Prostate gland (tissue), 2 donors: ENCODE results near the gene TEX28.

Experiments
- POLR2A ChIP-seq: fragments of 450-650 bp; IDR thresholded peaks from one replicate; pipeline ENCODE4 v1.6.1; 2016; ENCODE audit warnings: antibody characterized with exemption, mild to moderate bottlenecking
- TF ChIP-seq, protein P1 (sequence below), 4 experiments: fragments of 200-600 bp in 2 of 4; fragments of 450-650 bp in 2 of 4; sonication (generic) in 2 of 4; IDR thresholded peaks; 1 replicate in 3 of 4; 2 replicates in 1 of 4; pipeline ENCODE4 v1.5.1; 2016 to 2019; ENCODE audit warnings: antibody characterized with exemption in 4 of 4, mild to moderate bottlenecking in 2 of 4, moderate library complexity in 2 of 4

DNA sequence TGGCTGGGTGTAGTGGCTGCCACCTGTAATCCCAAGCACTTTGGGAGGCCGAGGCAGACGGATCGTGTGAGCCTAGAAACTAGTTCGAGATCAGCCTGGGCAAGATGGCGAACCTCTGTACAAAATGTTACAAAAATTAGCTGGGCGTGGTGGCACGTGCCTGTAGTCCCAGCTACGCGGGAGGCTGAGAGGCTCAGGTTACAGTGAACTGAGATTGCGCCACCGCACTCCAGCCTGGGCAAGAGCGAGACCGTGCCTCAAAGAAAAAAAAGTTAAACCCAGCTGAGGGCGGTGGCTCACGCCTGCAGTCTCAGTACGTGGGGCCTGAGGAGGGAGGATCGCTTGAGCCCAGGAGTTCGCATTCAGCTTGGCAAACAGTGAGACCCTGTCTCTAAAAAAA is 1.8 kb upstream of the TEX28 start:
- TF ChIP-seq, protein P1, sequence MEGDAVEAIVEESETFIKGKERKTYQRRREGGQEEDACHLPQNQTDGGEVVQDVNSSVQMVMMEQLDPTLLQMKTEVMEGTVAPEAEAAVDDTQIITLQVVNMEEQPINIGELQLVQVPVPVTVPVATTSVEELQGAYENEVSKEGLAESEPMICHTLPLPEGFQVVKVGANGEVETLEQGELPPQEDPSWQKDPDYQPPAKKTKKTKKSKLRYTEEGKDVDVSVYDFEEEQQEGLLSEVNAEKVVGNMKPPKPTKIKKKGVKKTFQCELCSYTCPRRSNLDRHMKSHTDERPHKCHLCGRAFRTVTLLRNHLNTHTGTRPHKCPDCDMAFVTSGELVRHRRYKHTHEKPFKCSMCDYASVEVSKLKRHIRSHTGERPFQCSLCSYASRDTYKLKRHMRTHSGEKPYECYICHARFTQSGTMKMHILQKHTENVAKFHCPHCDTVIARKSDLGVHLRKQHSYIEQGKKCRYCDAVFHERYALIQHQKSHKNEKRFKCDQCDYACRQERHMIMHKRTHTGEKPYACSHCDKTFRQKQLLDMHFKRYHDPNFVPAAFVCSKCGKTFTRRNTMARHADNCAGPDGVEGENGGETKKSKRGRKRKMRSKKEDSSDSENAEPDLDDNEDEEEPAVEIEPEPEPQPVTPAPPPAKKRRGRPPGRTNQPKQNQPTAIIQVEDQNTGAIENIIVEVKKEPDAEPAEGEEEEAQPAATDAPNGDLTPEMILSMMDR (IDR thresholded peaks at IDR 0.05): no peak
- TF ChIP-seq POLR2A: no peak
